ENCODE data around the gene TMEM178B.

GRCh38 chr7:141436575-141437075 is 362.8 kb downstream of the TMEM178B start:
- TF ChIP-seq POLR2A (IDR thresholded peaks at IDR 0.05; ENCODE audit: low read length) (no peak), GATA1 (IDR thresholded peaks at IDR 0.05; ENCODE audit: low read depth, low read length) (no peak)
